ENCODE results near the gene POU4F3. TPM values are rescaled to one million over a fixed set of nuclear protein-coding genes. Genes with fewer than 3 reads are reported as not detected.

POU4F3 gene
- total RNA-seq, 4 donors from 2014 or later: 0.19 TPM; not detected in 3

DNA sequence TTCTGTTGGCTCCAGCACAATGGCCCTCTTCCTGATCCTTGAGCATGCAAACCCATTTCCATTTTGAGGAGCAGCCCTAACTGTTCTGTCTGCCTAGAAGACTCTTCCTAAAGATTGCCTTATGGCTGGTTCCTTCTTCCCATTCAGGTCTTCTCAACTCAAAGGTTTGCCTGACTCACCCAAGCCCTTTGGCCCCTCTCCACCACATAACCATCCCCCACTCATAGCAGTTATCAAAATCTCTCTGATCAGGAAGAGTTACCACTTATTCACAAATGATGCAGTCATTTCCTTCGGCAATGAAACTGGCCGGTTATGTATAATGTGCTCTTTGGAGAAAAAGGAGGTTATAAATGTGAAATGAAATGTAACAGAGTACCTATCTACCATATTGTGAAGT is 8.9 kb upstream of the POU4F3 start:
- no peaks in the 10 kb centered on the region for H3K4me1 ChIP-seq
- H3K36me3 ChIP-seq: no peaks in the 10 kb centered on the region
- no peak overlapping the region for H3K4me3 ChIP-seq
- H3K27ac ChIP-seq: no peak overlapping the region
- no peak for DNase-seq (ENCODE audit: low spot score in 2 of 2)
- TF ChIP-seq POLR2AphosphoS5 (IDR thresholded peaks at IDR 0.05) (no peak), EP300 (IDR thresholded peaks at IDR 0.05) (no peak), POLR2A (IDR thresholded peaks at IDR 0.05) (no peak), CTCF (IDR thresholded peaks at IDR 0.05) (no peak)
- no peaks in the 10 kb centered on the region for H3K9me3 ChIP-seq
- H3K27me3 ChIP-seq: peaks cover 48% of the 10 kb centered on the region
- 89% methylated on average over 2 of the region's 2 CpGs for WGBS

- Histone ChIP-seq H3K27ac (no peak overlapping the region), H3K27me3 (peaks cover 64% of the 10 kb centered on the region)
- WGBS: 5% methylated on average over 2 of the region's 2 CpGs
Measured at GRCh38 chr5:146331423-146331822, 7.2 kb upstream of the POU4F3 start.

DNA sequence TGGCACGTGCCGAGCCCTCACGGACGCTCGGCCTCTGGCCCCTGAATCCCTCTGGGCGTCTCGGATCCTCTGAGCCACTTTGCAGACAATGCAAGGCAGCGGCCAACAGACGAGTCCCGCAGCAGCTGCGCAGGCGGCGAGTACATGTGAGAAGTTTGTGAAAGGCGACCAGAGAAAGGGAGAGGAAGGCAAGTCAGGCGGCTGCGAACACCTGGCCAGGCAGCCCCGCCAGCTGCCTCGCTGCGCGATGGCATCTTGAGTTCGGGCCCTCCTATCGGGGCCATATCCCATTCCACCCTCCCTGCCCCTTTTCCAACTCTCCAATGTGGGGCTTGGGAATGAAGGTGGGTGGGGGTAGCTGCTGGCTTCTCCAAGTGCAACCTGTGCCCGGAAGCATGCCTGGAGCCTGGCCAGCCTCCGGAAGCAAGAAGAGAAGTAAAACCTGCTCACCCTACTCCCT is 4.5 kb upstream of the POU4F3 start:
- DNase-seq (ENCODE audit: low spot score in 2 of 2): no peak
- Histone ChIP-seq H3K4me3 (no peak overlapping the region), H3K9me3 (no peaks in the 10 kb centered on the region), H3K36me3 (no peaks in the 10 kb centered on the region), H3K27me3 (peaks cover 87% of the 10 kb centered on the region), H3K4me1 (no peaks in the 10 kb centered on the region), H3K27ac (no peak overlapping the region)
- 1% methylated on average over 19 of the region's 24 CpGs for WGBS
- TF ChIP-seq EP300 (IDR thresholded peaks at IDR 0.05): no peak
- no peak for TF ChIP-seq POLR2AphosphoS5 (IDR thresholded peaks at IDR 0.05)
- no peak for TF ChIP-seq CTCF (IDR thresholded peaks at IDR 0.05)
- no peak for TF ChIP-seq POLR2A (IDR thresholded peaks at IDR 0.05)

More at GRCh38 chr5:146331423-146331822, 7.2 kb upstream of the POU4F3 start:
- Histone ChIP-seq H3K36me3 (no peaks in the 10 kb centered on the region), H3K4me3 (no peak overlapping the region), H3K9me3 (no peaks in the 10 kb centered on the region), H3K4me1 (no peaks in the 10 kb centered on the region)
- TF ChIP-seq EP300 (IDR thresholded peaks at IDR 0.05): no peak
- no peak for DNase-seq (ENCODE audit: low spot score in 2 of 2)

- H3K27me3 ChIP-seq: peaks cover 97% of the 10 kb centered on the region
- no peak overlapping the region for H3K27ac ChIP-seq
- no peak overlapping the region for H3K4me3 ChIP-seq
- no peak for DNase-seq (ENCODE audit: low spot score in 2 of 2)
- no peaks in the 10 kb centered on the region for H3K9me3 ChIP-seq
- peaks cover 5% of the 10 kb centered on the region for H3K4me1 ChIP-seq
- TF ChIP-seq CTCF (IDR thresholded peaks at IDR 0.05) (no peak), POLR2A (IDR thresholded peaks at IDR 0.05) (no peak), POLR2AphosphoS5 (IDR thresholded peaks at IDR 0.05) (no peak)
- no peaks in the 10 kb centered on the region for H3K36me3 ChIP-seq
Measured at GRCh38 chr5:146336197-146336596, 2.4 kb upstream of the POU4F3 start.

DNA sequence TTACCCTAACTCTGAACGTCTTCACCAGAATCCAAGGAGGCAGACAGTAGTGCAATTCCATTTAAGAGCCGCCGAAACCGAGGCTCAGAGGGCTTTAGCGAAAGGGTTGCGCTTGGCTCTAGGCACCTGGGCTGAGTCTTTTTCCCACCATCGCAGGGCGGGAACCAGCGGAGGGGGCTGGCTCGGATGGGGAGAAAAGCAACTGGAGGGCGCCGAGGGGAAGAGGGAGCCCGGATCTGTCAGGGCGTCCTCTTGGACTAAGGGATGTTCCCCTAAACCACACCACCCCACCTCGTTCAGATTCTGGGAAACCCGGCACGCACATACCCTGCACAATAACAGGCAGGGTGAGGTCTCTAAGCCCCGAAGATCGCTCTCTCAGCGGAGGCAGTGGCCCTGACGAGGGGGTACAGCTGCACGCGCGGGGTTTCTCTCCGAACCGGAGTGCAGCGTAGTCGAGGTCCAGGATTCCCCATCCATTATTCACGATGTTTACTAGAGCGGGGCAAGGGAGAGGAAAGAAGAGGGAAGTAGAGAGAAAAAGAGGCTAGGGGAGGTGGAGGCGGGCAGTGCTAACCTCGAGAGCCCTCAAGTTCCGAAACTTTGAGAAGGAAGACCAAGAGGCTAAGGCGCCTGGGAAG is 1.3 kb upstream of the POU4F3 start:
- DNase-seq (ENCODE audit: low spot score in 2 of 2): no peak
- H3K36me3 ChIP-seq: no peaks in the 10 kb centered on the region
- peaks cover 97% of the 10 kb centered on the region for H3K27me3 ChIP-seq
- WGBS: 3% methylated on average over 29 of the region's 34 CpGs
- peaks cover 5% of the 10 kb centered on the region for H3K4me1 ChIP-seq
- TF ChIP-seq POLR2AphosphoS5 (IDR thresholded peaks at IDR 0.05) (no peak), POLR2A (IDR thresholded peaks at IDR 0.05) (no peak), EP300 (IDR thresholded peaks at IDR 0.05) (no peak), CTCF (IDR thresholded peaks at IDR 0.05) (no peak)
- no peaks in the 10 kb centered on the region for H3K9me3 ChIP-seq
- H3K4me3 ChIP-seq: no peak overlapping the region
- H3K27ac ChIP-seq: no peak overlapping the region

- peaks cover 97% of the 10 kb centered on the region for H3K27me3 ChIP-seq
Measured at GRCh38 chr5:146337928-146338327, 711 bp upstream of the POU4F3 start.

More at GRCh38 chr5:146337928-146338327, 711 bp upstream of the POU4F3 start:
- Histone ChIP-seq H3K36me3 (no peaks in the 10 kb centered on the region), H3K9me3 (no peaks in the 10 kb centered on the region), H3K4me1 (peaks cover 5% of the 10 kb centered on the region), H3K4me3 (no peak overlapping the region), H3K27ac (no peak overlapping the region)
- 5% methylated on average over 8 of the region's 8 CpGs for WGBS
- no peak for DNase-seq (ENCODE audit: low spot score in 2 of 2)
- TF ChIP-seq EP300 (IDR thresholded peaks at IDR 0.05): no peak
- no peak for TF ChIP-seq CTCF (IDR thresholded peaks at IDR 0.05)
- no peak for TF ChIP-seq POLR2A (IDR thresholded peaks at IDR 0.05)
- TF ChIP-seq POLR2AphosphoS5 (IDR thresholded peaks at IDR 0.05): no peak
